H1 (cell line): ENCODE measurements around the gene VAT1L.

ENCODE experiments used
- CHD1 ChIP-seq: IDR thresholded peaks from 2 replicates; pipeline ENCODE4 v1.6.1; 2012; ENCODE audit warnings: low read depth, low read length, improper control_type of control experiment
- EZH2 ChIP-seq: fragments of 200-600 bp; sonication (generic); IDR thresholded peaks from 2 replicates; pipeline ENCODE4 v1.7.1; 2012; ENCODE audit warnings: low read depth, mild to moderate bottlenecking, moderate library complexity, low read length, inconsistent platforms; ENCODE audit not compliant: severe bottlenecking
- GABPA ChIP-seq: IDR thresholded peaks from 2 replicates; pipeline ENCODE4 v1.6.1; 2011; ENCODE audit warnings: mild to moderate bottlenecking, low read length, moderate library complexity, borderline replicate concordance; ENCODE audit not compliant: insufficient read depth
- POLR2A ChIP-seq, 2 experiments: IDR thresholded peaks; 1 replicate in 1 of 2; 2 replicates in 1 of 2; pipeline ENCODE4 v1.6.1; 2011; ENCODE audit warnings: low read depth in 2 of 2, low read length in 2 of 2, mild to moderate bottlenecking in 2 of 2; ENCODE audit errors: control extremely low read depth in 1 of 2
- RXRA ChIP-seq: IDR thresholded peaks from 2 replicates; pipeline ENCODE4 v1.6.1; 2011; ENCODE audit warnings: low read depth, mild to moderate bottlenecking, low read length, moderate library complexity; ENCODE audit not compliant: insufficient read depth
- ZNF274 ChIP-seq: IDR thresholded peaks from 2 replicates; pipeline ENCODE4 v1.7.0; 2012; ENCODE audit warnings: low read length, borderline replicate concordance; ENCODE audit errors: extremely low read depth
- TF ChIP-seq, protein P1 (sequence below), 3 experiments: IDR thresholded peaks; 1 replicate in 2 of 3; 2 replicates in 1 of 3; pipeline versions ENCODE4 v1.5.1 to v1.6.1; 2011; ENCODE audit warnings: low read length in 3 of 3, mild to moderate bottlenecking in 3 of 3, inconsistent platforms in 2 of 3, low read depth in 1 of 3, moderate library complexity in 1 of 3; ENCODE audit not compliant: insufficient read depth in 1 of 3; ENCODE audit errors: control extremely low read depth in 1 of 3
- TF ChIP-seq, protein P2 (sequence below): IDR thresholded peaks from 2 replicates; pipeline ENCODE4 v1.6.1; 2011; ENCODE audit warnings: low read depth, mild to moderate bottlenecking, low read length; ENCODE audit not compliant: insufficient read depth

DNA sequence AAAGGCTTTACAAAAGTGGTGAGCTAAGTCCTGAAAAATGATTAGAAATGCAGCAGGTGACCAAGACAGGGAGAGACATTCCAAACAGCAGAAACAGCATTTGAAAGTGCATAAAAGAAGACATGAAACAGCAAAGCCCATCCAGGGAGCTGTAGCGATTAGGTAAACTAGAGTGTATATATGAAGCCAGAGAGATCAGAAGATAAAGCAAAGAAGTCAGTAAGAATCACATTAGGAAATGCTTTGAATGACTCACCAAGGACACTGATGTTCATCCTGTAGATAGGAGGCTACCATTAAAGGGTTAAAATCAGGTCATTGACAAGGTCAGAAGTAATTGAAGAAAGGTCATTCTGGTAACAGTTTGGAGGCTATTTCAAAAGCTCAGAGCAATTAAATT lies 27.6 kb upstream of the VAT1L start:
- TF ChIP-seq POLR2A (IDR thresholded peaks at IDR 0.05; ENCODE audit: control extremely low read depth in 1 of 2, low read depth in 2 of 2, low read length in 2 of 2): no peak
- TF ChIP-seq EZH2: no peak
- TF ChIP-seq, protein P1, sequence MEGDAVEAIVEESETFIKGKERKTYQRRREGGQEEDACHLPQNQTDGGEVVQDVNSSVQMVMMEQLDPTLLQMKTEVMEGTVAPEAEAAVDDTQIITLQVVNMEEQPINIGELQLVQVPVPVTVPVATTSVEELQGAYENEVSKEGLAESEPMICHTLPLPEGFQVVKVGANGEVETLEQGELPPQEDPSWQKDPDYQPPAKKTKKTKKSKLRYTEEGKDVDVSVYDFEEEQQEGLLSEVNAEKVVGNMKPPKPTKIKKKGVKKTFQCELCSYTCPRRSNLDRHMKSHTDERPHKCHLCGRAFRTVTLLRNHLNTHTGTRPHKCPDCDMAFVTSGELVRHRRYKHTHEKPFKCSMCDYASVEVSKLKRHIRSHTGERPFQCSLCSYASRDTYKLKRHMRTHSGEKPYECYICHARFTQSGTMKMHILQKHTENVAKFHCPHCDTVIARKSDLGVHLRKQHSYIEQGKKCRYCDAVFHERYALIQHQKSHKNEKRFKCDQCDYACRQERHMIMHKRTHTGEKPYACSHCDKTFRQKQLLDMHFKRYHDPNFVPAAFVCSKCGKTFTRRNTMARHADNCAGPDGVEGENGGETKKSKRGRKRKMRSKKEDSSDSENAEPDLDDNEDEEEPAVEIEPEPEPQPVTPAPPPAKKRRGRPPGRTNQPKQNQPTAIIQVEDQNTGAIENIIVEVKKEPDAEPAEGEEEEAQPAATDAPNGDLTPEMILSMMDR (IDR thresholded peaks at IDR 0.05; ENCODE audit: control extremely low read depth in 1 of 3, insufficient read depth in 1 of 3, low read depth in 1 of 3, low read length in 3 of 3): no peak
- no peak for TF ChIP-seq ZNF274
- no peak for TF ChIP-seq RXRA
- TF ChIP-seq, protein P2, sequence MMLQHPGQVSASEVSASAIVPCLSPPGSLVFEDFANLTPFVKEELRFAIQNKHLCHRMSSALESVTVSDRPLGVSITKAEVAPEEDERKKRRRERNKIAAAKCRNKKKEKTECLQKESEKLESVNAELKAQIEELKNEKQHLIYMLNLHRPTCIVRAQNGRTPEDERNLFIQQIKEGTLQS: no peak
- no peak for TF ChIP-seq CHD1
- no peak for TF ChIP-seq GABPA
